BJ (cell line): ENCODE results near the gene NFATC2IP. TPM values are rescaled to one million over a fixed set of nuclear protein-coding genes. Genes with fewer than 3 reads are reported as not detected.
"Not testable (repeated sequence)": the region's sequence is repeated elsewhere in the genome, so short reads cannot be mapped to it uniquely, and the experiment has no call there.

Experiments
- CTCF ChIA-PET: fragments of 350-600 bp; formaldehyde crosslinking; extraction: SDS; loops from one replicate; lab custom pipeline; 2021; ENCODE audit warnings: antibody characterized with exemption, inconsistent platforms; lab: Yijun Ruan, JAX
- POLR2A ChIA-PET: fragments of 300-600 bp; sonication (Branson Sonifier 250); formaldehyde crosslinking; extraction: SDS; loops from one replicate; lab custom pipeline; 2021; ENCODE audit warnings: antibody characterized with exemption; lab: Charles Lee
- DNase-seq: peaks from one replicate; pipeline ENCODE4 v3.0.0-alpha.2; 2011; ENCODE audit warnings: low read depth
- H3K27me3 ChIP-seq: 2 replicates; pipeline ENCODE4 v1.6.0; 2011; ENCODE audit warnings: low read length; ENCODE audit not compliant: control insufficient read depth, insufficient read depth
- H3K36me3 ChIP-seq: 2 replicates; pipeline ENCODE4 v1.5.1; 2011; ENCODE audit warnings: low read length; ENCODE audit not compliant: control insufficient read depth, insufficient read depth
- H3K4me3 ChIP-seq: 2 replicates; pipeline ENCODE4 v1.5.1; 2011; ENCODE audit warnings: low read depth, mild to moderate bottlenecking, control low read depth, low read length
- polyA plus RNA-seq: library from polyadenylated mRNA; depleted of rRNA; stranded (reverse); fragments of >200 nt; gene quantifications from 2 replicates; pipeline ENCODE4 v1.2.3, GENCODE V29; 2011
- TF ChIP-seq, protein P1 (sequence below): IDR thresholded peaks from 2 replicates; pipeline ENCODE4 v1.5.1; 2011; ENCODE audit warnings: low read depth, mild to moderate bottlenecking, control low read depth, inconsistent platforms, low read length, moderate library complexity; ENCODE audit not compliant: insufficient read depth

Gene NFATC2IP
- polyA plus RNA-seq, 1 experiment, result 30.7 TPM

- Histone ChIP-seq H3K27me3 (no peaks in the 10 kb centered on the region), H3K36me3 (peaks cover 5% of the 10 kb centered on the region), H3K4me3 (peak overlapping the region; percentile 92)
- CTCF ChIA-PET, result interaction anchor here (0.6 to 1.5 kb wide), 3 partner anchors 9 to 34 kb away, joined by 3 to 5 read pairs (median 3); no protein-coding TSS in a partner anchor
- POLR2A ChIA-PET, result no interaction called here
- DNase-seq, result no peak
- TF ChIP-seq, protein P1, sequence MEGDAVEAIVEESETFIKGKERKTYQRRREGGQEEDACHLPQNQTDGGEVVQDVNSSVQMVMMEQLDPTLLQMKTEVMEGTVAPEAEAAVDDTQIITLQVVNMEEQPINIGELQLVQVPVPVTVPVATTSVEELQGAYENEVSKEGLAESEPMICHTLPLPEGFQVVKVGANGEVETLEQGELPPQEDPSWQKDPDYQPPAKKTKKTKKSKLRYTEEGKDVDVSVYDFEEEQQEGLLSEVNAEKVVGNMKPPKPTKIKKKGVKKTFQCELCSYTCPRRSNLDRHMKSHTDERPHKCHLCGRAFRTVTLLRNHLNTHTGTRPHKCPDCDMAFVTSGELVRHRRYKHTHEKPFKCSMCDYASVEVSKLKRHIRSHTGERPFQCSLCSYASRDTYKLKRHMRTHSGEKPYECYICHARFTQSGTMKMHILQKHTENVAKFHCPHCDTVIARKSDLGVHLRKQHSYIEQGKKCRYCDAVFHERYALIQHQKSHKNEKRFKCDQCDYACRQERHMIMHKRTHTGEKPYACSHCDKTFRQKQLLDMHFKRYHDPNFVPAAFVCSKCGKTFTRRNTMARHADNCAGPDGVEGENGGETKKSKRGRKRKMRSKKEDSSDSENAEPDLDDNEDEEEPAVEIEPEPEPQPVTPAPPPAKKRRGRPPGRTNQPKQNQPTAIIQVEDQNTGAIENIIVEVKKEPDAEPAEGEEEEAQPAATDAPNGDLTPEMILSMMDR, result no peak
These were observed 26.9 kb upstream of the NFATC2IP start for GRCh38 chr16:28923652-28924398.

DNA sequence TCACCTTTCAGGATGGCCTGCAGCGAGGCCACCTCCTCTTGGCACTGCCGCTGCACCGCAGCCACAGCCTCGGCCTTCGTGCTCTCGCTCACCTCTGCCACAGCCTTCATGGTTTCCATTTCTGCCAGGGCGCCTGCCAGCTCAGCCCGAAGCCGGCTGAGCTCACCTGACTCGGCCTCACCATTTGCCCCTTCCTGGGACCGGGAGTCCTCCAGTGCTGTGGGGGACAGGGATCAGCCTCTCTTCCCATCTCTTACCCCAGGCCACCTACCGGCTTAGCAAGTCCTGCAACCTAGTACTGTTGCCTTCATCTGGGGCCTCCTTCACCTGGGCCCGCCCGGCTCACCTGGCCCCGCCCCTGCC lies 26.4 kb upstream of the NFATC2IP start:
- Histone ChIP-seq H3K27me3 (no peaks in the 10 kb centered on the region), H3K36me3 (peaks cover 3% of the 10 kb centered on the region), H3K4me3 (peak overlapping the region; percentile 92)
- DNase-seq, result no peak
- TF ChIP-seq, protein P1, result no peak
- POLR2A ChIA-PET, result no interaction called here
- CTCF ChIA-PET, result interaction anchor here (0.6 to 1.5 kb wide), 3 partner anchors 10 to 35 kb away, joined by 3 to 5 read pairs (median 3); no protein-coding TSS in a partner anchor

DNA sequence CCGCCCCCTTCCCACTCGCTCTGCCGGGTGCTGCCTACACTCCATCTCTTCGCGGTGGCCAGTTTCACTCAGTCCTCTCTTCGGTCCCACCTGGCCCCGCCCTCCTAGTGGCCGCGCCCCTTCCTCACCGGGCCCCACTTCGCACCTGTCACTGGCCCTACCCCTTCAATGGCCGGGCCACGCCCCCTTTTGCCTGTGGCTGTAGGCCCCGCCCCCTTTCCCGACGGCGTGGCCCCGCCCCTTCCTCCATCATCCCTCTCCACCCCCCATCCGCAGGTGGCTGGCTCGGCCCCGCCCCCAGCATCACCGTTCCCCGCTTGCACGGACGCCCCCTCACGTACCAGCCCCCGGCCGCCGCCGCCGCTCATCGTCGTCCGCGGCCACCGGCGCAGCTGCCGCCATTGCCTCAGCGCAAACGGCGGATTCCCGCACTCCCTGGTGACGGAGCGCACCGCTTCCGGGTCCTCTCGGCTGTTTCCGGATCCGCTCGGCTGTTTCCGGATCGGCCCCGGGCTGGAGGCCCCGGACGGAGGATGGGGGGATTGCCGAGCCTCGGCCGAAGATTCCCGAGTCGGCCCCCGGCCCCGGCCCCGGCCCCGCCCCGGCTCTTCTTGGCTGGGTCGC lies 25.9 kb upstream of the NFATC2IP start, which contains the start of gene RABEP2:
Gene RABEP2, minus strand, starts transcription at position 477 of the 624 bp plus-strand sequence. Its CDS starts 75 bp downstream, at position 402.
- peak; percentile 29 for DNase-seq
- Histone ChIP-seq H3K4me3 (peak within 1 kb of the TSS; percentile 92), H3K36me3 (peaks cover 1% of the 10 kb centered on the region; the same call in 1 of the 2 replicates), H3K27me3 (no peaks in the 10 kb centered on the region)
- CTCF ChIA-PET, result interaction anchor here (1.3 to 2.9 kb wide), 2 partner anchors 10 to 20 kb away, joined by 3 to 17 read pairs; no protein-coding TSS in a partner anchor
- POLR2A ChIA-PET, result no interaction called here
- TF ChIP-seq, protein P1, result no peak

- CTCF ChIA-PET, result interaction anchor here (2.9 kb wide), 1 partner anchor 19 kb away, joined by 17 read pairs; no protein-coding TSS in a partner anchor
- peak; percentile 31 for DNase-seq
- TF ChIP-seq, protein P1, result no peak
- POLR2A ChIA-PET, result no interaction called here
- peak overlapping the region; percentile 92 for H3K4me3 ChIP-seq
- peaks cover 1% of the 10 kb centered on the region; the same call in 1 of the 2 replicates for H3K36me3 ChIP-seq
- no peaks in the 10 kb centered on the region for H3K27me3 ChIP-seq
These were observed 25.1 kb upstream of the NFATC2IP start for GRCh38 chr16:28925386-28926228.

GRCh38 chr16:28926284-28926683 lies 24.5 kb upstream of the NFATC2IP start:
- H3K36me3 ChIP-seq, H3K27me3 ChIP-seq, DNase-seq, H3K4me3 ChIP-seq, POLR2A ChIA-PET: not testable (repeated sequence)
- CTCF ChIA-PET, result interaction anchor here (2.9 kb wide), 1 partner anchor 18 kb away, joined by 17 read pairs; no protein-coding TSS in a partner anchor
